Measurements from ENCODE around the gene C14orf119.

GRCh38 chr14:23068789-23069412, 26.4 kb upstream of the C14orf119 start:
- TF ChIP-seq CTCF (IDR thresholded peaks at IDR 0.05) (peak; percentile 98 to 100 (median 99)), POLR2A (IDR thresholded peaks at IDR 0.05) (no peak)

All from adrenal gland (tissue), 5 donors.